ENCODE measurements around the gene DHRS7.
"Not testable (repeated sequence)": the region's sequence is repeated elsewhere in the genome, so short reads cannot be mapped to it uniquely, and the experiment has no call there.

The DHRS7 gene

DNA sequence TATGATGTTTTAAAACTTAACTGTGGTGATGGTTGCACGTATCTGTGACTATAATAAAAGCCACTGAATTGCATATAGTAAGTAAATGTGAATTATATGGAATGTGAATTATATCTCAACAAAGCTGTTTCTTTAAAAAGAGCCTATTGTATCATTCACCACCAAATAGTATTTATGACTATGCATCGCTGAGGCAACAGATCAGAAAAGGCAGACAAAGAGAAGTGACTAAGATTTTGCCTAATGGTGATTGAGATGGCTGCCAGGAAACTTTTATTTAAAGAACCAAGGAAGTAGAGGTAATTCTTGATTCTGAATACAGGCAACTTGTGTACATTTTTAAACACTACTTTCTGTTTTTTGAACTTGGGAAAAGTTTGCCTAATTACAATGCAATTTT is 31.7 kb downstream of the DHRS7 start:
- no peak for FAIRE-seq

DNA sequence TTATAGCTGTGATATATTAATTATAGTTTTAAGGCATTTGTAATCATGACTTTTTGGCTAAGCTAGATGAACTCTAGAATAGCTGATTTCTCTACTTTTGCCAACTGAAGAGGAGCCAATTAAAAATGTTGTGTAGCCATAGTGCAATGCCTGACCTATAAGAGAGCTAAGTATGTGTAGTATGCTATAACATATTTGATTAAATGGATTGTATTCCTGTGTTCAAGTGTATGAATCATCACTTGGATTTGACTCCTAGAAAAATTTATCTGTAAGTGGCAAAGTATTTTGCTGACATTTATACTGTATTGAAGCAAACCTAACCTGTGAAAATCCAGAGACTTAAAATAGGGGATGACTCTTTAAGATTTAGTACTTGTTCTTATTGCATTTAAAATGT is 39.3 kb downstream of the DHRS7 start:
- no peak for FAIRE-seq

DNA sequence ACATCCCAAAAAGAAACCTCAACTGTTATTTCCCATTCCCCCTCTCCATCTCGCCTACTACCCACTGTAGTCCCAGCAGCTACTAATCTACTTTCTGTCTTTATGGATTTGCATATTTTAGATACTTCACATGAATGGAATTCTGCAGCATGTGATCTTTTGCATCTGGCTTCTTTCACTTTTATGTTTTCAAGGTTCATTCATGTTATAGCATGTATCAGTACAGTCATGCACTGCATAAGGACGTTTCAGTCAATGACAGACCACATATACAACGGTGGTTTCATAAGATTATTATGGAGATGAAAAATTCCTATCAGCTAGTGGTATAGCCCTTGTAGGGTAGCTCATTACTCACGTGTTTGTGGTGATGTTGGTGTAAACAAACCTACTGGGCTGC is 49.0 kb downstream of the DHRS7 start:
- no peak for FAIRE-seq

DNA sequence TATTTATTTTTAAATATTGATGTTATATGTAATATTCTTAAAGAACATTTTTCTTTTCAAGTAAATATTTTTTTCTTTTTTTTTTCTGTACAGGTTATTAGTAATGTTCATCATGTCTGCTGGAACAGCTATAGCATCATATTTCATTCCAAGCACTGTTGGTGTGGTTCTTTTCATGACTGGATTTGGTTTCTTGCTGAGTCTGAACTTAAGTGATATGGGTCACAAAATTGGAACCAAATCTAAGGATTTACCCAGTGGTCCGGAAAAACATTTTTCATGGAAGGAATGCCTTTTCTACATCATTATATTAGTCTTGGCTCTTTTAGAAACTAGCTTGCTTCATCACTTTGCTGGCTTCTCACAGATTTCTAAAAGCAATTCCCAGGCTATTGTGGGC is 50.3 kb downstream of the DHRS7 start:
- FAIRE-seq: no peak

- FAIRE-seq: no peak
These were observed 53.5 kb downstream of the DHRS7 start for GRCh38 chr14:60111732-60112131.

DNA sequence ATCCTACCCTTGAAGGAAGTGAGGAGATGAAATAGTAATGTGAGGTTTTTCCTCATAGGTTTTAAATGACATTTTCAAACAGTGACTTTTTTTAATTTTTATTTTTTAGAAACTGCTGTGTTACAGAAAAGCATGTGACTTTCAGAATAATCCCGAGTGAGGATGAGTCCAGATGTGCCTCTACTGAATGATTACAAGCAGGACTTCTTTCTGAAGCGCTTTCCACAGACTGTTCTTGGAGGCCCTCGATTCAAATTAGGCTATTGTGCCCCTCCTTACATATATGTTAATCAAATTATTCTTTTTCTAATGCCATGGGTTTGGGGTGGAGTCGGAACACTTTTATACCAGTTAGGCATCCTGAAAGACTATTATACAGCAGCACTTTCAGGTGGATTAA is 57.7 kb downstream of the DHRS7 start:
- no peak for FAIRE-seq

DNA sequence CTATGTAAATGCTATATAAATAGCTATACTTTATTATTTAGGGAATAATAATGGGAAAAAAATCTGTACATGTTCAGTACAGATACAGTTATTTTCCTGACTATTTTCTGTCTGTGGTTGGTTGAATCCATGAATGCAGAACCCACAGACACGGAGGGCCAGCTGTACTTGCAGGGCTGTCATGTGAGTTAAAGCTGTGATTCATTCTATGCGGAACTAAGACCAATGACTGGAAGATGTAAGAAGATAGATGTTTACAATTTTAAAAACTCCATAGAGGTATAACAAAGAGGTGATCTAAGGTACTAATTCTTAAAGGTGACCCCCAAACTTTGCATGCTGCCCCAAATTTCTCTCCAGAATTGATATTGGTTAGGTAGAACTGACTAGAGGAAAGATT is 58.9 kb downstream of the DHRS7 start:
- no peak for FAIRE-seq

DNA sequence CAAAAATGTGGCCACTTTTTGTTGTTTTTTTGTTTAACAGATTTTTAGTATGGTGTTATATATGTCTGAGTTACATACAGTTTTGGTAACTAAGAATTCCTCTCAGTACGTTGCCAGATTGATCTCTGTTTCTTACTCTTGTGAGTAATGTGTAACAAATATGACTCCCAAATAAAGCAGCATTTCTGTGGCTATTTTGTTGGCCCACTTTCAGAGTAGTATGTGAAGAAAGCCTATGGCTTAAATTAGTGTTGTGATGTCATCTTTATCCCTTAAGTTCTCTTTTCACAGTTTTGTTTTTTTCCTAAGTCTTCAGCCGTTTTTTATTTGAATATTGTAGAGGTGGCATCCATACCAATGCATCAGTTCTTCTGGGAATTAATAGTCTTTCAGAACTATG is 62.8 kb downstream of the DHRS7 start:
- no peak for FAIRE-seq

DNA sequence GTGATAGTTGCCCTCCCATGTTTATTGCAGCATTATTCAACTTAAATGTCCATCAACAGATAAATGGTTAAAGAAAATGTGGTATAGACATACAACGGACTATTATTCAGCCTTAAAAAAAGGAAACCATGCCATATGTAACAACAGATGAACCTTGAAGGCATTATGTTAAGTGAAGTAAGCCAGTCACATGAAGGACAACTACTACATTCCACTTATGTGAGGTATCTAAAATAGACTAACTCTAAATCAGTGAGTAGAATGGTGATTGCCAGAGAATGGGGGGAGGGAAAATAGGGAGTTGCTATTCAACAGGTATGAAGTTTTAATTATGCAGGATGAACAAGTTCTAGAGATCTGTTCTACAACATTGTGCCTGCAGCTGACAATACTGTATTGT is 63.4 kb downstream of the DHRS7 start:
- FAIRE-seq: no peak

- not testable (repeated sequence) for FAIRE-seq
These were observed 65.3 kb downstream of the DHRS7 start for GRCh38 chr14:60099855-60100254.

- no peak for FAIRE-seq
These were observed 67.2 kb downstream of the DHRS7 start for GRCh38 chr14:60097974-60098373.

DNA sequence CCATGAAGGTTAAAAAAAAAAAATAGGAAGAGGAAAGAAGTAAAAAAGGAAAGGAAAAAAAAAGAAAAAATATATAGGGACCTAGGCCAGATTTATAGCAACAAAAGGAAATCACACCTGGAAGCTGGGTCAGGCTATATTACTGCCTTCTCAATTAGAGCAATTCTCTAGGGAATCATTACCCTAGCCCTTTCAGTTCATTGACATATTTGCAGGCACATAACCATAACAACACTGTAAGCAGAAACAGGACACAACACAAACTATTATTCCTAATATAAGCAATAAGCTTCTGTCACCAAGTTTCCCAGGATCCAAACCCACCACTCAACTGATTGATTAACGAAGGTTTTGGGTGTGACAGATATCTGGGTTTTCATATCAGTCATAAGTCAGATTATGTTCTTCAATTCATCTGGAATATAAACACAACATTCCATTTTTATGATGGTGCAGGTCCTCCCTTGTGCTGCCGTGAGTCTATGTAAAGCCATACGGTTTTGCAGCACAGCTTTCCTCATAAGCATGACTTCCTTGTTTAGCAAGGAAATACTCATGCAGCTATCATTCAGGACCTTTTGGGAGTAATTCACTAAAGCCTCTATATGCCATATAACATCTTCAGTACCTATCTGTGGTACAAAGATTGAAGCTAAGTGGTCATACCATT is 69.3 kb downstream of the DHRS7 start:
- FAIRE-seq: no peak

DNA sequence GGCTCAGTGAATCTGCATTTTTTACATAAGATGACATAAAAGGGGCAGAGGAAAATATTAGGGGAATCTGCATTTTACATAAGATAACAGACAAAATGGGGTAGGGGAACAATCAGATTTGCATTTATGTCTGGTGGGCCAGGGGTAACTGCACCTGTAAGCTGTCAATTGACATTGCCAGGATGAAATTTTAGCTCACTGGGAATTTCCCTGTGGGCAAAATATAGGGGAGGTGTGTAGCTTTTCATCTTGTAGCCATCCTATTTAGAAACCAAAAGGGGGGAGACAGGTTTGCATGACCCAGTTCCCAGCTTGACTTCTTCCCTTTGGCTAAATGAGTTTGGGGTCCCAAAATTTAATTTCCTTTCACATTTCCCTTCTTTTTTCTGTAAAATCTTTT is 70.0 kb downstream of the DHRS7 start:
- FAIRE-seq: no peak

DNA sequence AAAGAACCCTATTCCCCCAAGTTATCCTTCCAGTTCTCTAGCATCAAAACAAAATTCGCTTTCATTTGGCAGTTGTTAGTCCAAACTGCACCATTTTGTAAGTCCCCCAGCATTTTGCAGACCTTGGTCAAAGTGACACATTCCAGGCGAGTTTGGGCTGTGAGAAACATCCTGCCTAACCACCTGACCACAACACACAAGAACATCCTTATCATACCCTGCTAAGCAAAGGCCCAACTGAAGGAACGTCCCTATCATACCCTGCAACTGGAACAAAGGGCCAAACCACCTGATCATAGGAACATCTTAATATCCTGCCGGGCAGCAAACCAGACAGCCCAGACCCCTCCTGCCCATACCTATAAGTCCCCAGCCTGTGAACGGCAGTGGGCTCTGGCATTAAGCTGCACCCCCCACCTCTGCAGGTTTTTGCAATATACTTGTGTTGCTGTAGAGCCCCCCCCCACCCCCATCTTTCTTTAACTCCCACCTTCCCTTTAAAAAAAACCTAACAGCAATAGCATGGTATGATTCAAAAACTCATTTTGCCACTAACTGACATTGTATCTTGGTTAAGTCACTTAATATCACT is 70.8 kb downstream of the DHRS7 start:
- FAIRE-seq: no peak

Measured in endometrium (tissue), 2 donors.